GM19438 (cell line): ENCODE data around the gene ABHD6.
"Not testable (repeated sequence)": the region's sequence is repeated elsewhere in the genome, so short reads cannot be mapped to it uniquely, and the experiment has no call there.

Source experiments
- ATAC-seq: cut with Tn5 transposase; IDR thresholded peaks from one replicate; pipeline ENCODE4 v1.9.1; 2021; ENCODE audit warnings: low read depth; ENCODE audit not compliant: unreplicated experiment

The ABHD6 gene

DNA sequence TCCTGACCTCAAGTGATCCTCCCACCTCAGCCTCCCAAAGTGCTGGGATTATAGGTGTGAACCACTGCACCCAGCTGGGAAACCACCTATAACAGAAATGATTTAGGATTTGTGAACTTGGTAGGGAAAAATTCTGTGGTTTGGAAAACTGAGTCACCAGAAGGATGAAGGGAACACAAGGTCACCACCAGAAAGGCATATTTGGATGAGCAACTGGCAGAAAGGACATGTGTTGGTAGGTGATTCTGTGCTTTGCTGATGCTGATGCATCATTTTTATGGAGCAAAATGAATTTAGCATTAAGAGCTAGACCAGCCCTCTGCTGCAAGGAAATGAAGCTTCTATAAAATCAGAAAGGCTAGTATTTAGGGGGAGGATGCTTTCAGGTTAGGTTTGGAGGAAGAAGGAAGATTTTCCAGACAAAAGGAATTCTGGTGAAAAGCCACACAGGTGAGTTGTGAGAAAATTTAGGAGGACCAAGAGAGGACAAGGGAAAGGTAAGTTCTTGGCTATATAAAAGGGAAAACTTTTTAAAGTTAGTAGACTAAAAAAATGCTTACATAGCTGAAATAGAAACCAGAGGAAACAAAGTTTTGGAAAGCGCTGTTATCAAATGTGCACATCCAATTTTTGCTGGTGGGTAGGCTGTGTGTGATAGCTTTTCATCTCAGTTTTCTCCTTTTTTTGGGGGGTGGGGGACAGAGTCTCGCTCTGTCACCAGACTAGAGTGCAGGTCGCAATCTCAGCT, 98.7 kb downstream of the ABHD6 start:
- ATAC-seq = no peak

DNA sequence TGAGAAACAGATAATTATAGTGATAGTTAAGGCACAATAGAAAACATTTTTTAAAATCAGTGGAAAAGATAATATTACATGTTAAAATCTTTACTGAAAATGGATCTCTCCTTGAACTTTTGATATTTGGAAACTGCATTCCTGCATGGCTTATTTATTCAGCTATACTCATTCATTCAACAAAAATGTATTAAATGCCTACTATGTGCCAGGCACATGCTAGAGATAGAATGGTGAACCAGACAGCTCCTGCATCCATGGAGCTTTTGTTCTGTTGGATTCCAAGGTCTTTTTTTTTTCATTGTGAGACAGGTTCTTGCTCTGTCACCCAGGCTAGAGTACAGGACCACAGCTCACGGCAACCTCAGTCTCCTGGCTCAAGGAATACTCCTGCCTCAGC, 99.6 kb downstream of the ABHD6 start:
- no peak for ATAC-seq

DNA sequence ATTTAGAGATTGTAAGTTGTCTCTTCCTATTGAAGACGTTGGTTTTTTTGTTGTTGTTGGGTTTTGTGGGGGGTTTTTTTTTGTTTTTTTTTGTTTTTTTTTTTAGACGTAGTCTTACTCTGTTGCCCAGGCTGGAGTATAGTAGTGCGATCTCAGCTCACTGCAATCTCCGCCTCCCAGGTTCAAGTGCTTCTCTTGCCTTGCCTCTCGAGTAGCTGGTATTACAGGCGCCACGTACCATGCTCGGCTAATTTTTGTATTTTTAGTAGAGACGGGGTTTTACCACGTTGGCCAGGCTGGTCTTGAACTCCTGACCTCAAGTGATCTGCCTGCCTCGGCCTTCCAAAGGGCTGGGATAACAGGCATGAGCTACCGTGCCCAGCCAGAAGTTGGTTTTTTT, 101.6 kb downstream of the ABHD6 start:
- not testable (repeated sequence) for ATAC-seq

DNA sequence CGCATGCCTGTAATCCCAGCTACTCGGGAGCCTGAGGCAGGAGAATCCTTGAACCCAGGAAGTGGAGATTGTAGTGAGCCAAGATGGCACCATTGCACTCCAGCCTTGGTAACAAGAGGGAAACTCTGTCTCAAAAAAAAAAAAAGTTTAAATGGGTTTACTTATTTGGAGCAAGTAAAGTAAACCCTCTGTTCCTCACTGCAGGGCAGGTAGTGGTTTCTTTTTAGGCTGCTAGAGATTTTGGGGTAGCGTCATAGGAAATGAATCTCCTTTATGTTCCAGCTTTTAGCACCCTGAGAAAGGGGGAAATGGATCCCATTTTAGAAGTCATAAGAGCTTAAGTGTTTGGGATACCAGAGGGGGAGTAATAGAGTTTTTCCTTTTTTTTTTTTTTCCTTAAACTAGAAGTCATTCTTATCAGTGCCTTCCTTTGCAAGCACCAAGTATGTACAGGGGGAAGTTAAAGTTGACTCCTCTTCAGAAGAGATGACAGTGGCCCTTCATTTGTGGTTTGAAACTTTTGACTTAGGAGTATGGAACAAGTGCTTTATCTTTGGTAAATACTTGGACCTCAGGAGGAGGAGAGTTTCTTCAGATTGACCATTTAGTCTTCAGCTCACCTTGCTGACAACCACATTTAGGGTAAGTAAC, 103.1 kb downstream of the ABHD6 start:
- no peak for ATAC-seq

DNA sequence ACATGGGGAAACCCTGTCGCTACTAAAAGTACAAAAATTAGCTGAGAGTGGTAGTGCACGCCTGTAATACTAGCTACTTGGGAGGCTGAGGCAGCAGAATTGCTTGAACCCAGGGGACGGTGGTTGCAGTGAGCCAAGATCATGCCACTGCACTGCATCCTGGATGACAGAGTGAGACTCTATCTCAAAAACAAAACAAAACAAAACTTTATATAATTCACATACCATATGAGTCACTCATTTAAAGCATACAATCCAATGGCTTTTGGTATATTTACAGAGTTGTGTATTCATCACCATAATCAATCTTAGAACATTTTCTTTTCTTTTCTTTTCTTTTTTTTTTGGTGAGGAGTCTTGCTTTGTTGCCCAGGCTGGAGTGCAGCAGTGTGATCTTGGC, 103.8 kb downstream of the ABHD6 start:
- ATAC-seq = no peak

DNA sequence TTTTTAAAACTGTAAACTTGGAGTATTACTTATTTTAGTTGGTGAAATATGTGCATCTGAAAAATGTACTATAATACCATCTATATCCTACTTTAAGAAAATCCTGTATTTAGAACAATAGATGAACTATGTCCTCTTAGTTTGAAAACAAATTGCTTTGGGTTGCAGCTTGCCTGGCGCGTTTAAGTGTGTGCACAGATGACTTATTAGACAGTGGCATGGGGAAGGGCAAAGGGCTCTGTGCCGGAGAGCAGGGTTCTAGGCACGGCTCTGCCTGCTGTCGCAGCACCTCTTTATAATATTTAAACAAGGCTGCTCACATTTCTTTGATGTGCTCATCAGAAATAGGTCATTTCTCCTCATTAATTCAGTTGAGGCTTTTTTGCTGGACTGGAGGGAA, 105.1 kb downstream of the ABHD6 start:
- ATAC-seq = no peak
